H9 (cell line): ENCODE results near the gene KIAA2012. TPM values are rescaled to one million over a fixed set of nuclear protein-coding genes. Genes with fewer than 3 reads are reported as not detected.

Source experiments
- DNase-seq: peaks from one replicate; pipeline ENCODE4 v3.0.0-alpha.2; 2017
- H2AFZ ChIP-seq: one replicate; pipeline ENCODE4 v1.6.1; 2013; ENCODE audit warnings: mild to moderate bottlenecking, low read length, control low read depth, moderate library complexity
- H2AK5ac ChIP-seq: 2 replicates; pipeline ENCODE4 v1.6.1; 2013; ENCODE audit warnings: low read length, control low read depth, mixed read lengths; ENCODE audit not compliant: insufficient read length
- H2BK120ac ChIP-seq: one replicate; pipeline ENCODE4 v1.6.1; 2013; ENCODE audit warnings: low read depth, mild to moderate bottlenecking, low read length, control low read depth, inconsistent platforms; ENCODE audit not compliant: poor library complexity, severe bottlenecking
- H2BK12ac ChIP-seq: 2 replicates; pipeline ENCODE4 v1.6.1; 2013; ENCODE audit warnings: low read length, control low read depth, mixed read lengths, low read depth; ENCODE audit not compliant: insufficient read length
- H2BK15ac ChIP-seq: 2 replicates; pipeline ENCODE4 v1.6.1; 2013; ENCODE audit warnings: low read depth, low read length, control low read depth
- H2BK20ac ChIP-seq: one replicate; pipeline ENCODE4 v1.6.1; 2013; ENCODE audit warnings: low read depth, mild to moderate bottlenecking, low read length, control low read depth, inconsistent platforms; ENCODE audit not compliant: poor library complexity, severe bottlenecking
- H2BK5ac ChIP-seq: 2 replicates; pipeline ENCODE4 v1.6.1; 2013; ENCODE audit warnings: low read length, control low read depth, mixed read lengths; ENCODE audit not compliant: insufficient read length
- H3K14ac ChIP-seq: 2 replicates; pipeline ENCODE4 v1.6.1; 2013; ENCODE audit warnings: low read length, control low read depth; ENCODE audit not compliant: insufficient read depth
- H3K18ac ChIP-seq: 2 replicates; pipeline ENCODE4 v1.6.1; 2013; ENCODE audit warnings: low read depth, mild to moderate bottlenecking, mixed read lengths, low read length, control low read depth; ENCODE audit not compliant: insufficient read length
- H3K23ac ChIP-seq: 2 replicates; pipeline ENCODE4 v1.6.1; 2013; ENCODE audit warnings: low read length, control low read depth, mixed read lengths, low read depth; ENCODE audit not compliant: insufficient read length
- H3K23me2 ChIP-seq: 2 replicates; pipeline ENCODE4 v1.6.1; 2013; ENCODE audit warnings: low read depth, mild to moderate bottlenecking, mixed read lengths, low read length, control low read depth; ENCODE audit not compliant: insufficient read length, poor library complexity, severe bottlenecking
- H3K27ac ChIP-seq: 2 replicates; pipeline ENCODE4 v1.5.1; 2013; ENCODE audit warnings: low read length, control low read depth, mixed read lengths, low read depth; ENCODE audit not compliant: insufficient read length
- H3K27me3 ChIP-seq: 2 replicates; pipeline ENCODE4 v1.6.1; 2013; ENCODE audit warnings: low read length, control low read depth, inconsistent platforms; ENCODE audit not compliant: insufficient read depth
- H3K4ac ChIP-seq: 2 replicates; pipeline ENCODE4 v1.6.1; 2013; ENCODE audit warnings: low read depth, mild to moderate bottlenecking, control low read depth, inconsistent platforms, low read length, moderate library complexity
- H3K4me1 ChIP-seq: 2 replicates; pipeline ENCODE4 v1.6.1; 2013; ENCODE audit warnings: low read length, control low read depth, inconsistent platforms; ENCODE audit not compliant: insufficient read depth
- H3K4me2 ChIP-seq: 2 replicates; pipeline ENCODE4 v1.6.1; 2013; ENCODE audit warnings: low read length, control low read depth, mixed read lengths; ENCODE audit not compliant: insufficient read length, insufficient read depth
- H3K56ac ChIP-seq: 2 replicates; pipeline ENCODE4 v1.6.1; 2013; ENCODE audit warnings: low read depth, mild to moderate bottlenecking, mixed read lengths, low read length, control low read depth; ENCODE audit not compliant: insufficient read length
- H3K79me1 ChIP-seq: 2 replicates; pipeline ENCODE4 v1.6.1; 2013; ENCODE audit warnings: low read depth, mild to moderate bottlenecking, moderate library complexity, low read length, control low read depth, inconsistent platforms; ENCODE audit not compliant: insufficient read depth, poor library complexity, severe bottlenecking
- H3K79me2 ChIP-seq: 2 replicates; pipeline ENCODE4 v1.6.1; 2013; ENCODE audit warnings: low read length, control low read depth, inconsistent platforms; ENCODE audit not compliant: insufficient read depth
- H3K9ac ChIP-seq: 2 replicates; pipeline ENCODE4 v1.6.1; 2013; ENCODE audit warnings: low read length, control low read depth, mixed read lengths; ENCODE audit not compliant: insufficient read length; ENCODE audit errors: extremely low read depth
- H3K9me3 ChIP-seq: one replicate; pipeline ENCODE4 v1.6.1; 2013; ENCODE audit warnings: low read depth, low read length, inconsistent platforms; ENCODE audit not compliant: control insufficient read depth
- H3T11ph ChIP-seq: one replicate; pipeline ENCODE4 v1.6.1; 2013; ENCODE audit warnings: mild to moderate bottlenecking, low read length, control low read depth, inconsistent platforms
- H4K20me1 ChIP-seq: one replicate; pipeline ENCODE4 v1.6.1; 2013; ENCODE audit not compliant: control insufficient read depth, insufficient read length, insufficient read depth
- H4K5ac ChIP-seq: 2 replicates; pipeline ENCODE4 v1.6.1; 2013; ENCODE audit warnings: low read depth, mild to moderate bottlenecking, mixed read lengths, low read length, control low read depth; ENCODE audit not compliant: insufficient read length
- H4K8ac ChIP-seq: replicated peaks from 2 replicates; pipeline ENCODE4 v1.6.1; 2013; ENCODE audit warnings: low read length, control low read depth, mixed read lengths, low read depth; ENCODE audit not compliant: insufficient read length
- H4K91ac ChIP-seq: 2 replicates; pipeline ENCODE4 v1.6.1; 2013; ENCODE audit warnings: low read depth, mild to moderate bottlenecking, moderate library complexity, mixed read lengths, low read length, control low read depth; ENCODE audit not compliant: insufficient read length
- H3K27ac Mint-ChIP-seq, 3 experiments: 2 replicates in 2 of 3; 3 replicates in 1 of 3; pipeline ENCODE4 v1.8.0; 2020 to 2021; ENCODE audit warnings: mixed read lengths in 3 of 3, mild to moderate bottlenecking in 1 of 3, moderate library complexity in 1 of 3
- H3K27me3 Mint-ChIP-seq: 2 replicates; pipeline ENCODE4 v1.8.0; 2021; ENCODE audit warnings: low read depth, mild to moderate bottlenecking, moderate library complexity, mixed read lengths
- H3K36me3 Mint-ChIP-seq, 3 experiments: 2 replicates in 2 of 3; 3 replicates in 1 of 3; pipeline ENCODE4 v1.8.0; 2020 to 2021; ENCODE audit warnings: low read depth in 3 of 3, mixed read lengths in 3 of 3; ENCODE audit not compliant: insufficient read depth in 1 of 3
- H3K4me1 Mint-ChIP-seq, 2 experiments: 2 replicates each; pipeline ENCODE4 v1.8.0; 2020; ENCODE audit warnings: mixed read lengths in 2 of 2
- H3K4me3 Mint-ChIP-seq, 2 experiments: 2 replicates in 1 of 2; 3 replicates in 1 of 2; pipeline ENCODE4 v1.8.0; 2020 to 2021; ENCODE audit warnings: mild to moderate bottlenecking in 2 of 2, mixed read lengths in 2 of 2, moderate library complexity in 1 of 2
- H3K9me3 Mint-ChIP-seq, 2 experiments: 2 replicates in 1 of 2; 3 replicates in 1 of 2; pipeline ENCODE4 v1.8.0; 2020; ENCODE audit warnings: mild to moderate bottlenecking in 2 of 2, mixed read lengths in 2 of 2, moderate library complexity in 1 of 2
- WGBS: extraction: QIAGEN DNeasy Blood & Tissue Kit; methylation state at CpG from one replicate; pipeline ENCODE4 v1.1.7; 2013; ENCODE audit warnings: missing lambda C conversion rate, low lambda C conversion rate, mixed read lengths; ENCODE audit not compliant: insufficient read length; ENCODE audit errors: extremely low coverage; 5-methylcytosine and 5-hydroxymethylcytosine counted together
- total RNA-seq: library from RNA; stranded (reverse); gene quantifications from 2 replicates; pipeline ENCODE4 v1.2.1, GENCODE V29; 2021
- TF ChIP-seq, protein P1 (sequence below): fragments of 200-600 bp; sonication (generic); conservative IDR thresholded peaks from 3 replicates; pipeline ENCODE4 v1.8.0; 2021; ENCODE audit warnings: antibody characterized with exemption, mild to moderate bottlenecking

KIAA2012 gene
- total RNA-seq, 1 experiment from 2014 or later, result not detected

DNA sequence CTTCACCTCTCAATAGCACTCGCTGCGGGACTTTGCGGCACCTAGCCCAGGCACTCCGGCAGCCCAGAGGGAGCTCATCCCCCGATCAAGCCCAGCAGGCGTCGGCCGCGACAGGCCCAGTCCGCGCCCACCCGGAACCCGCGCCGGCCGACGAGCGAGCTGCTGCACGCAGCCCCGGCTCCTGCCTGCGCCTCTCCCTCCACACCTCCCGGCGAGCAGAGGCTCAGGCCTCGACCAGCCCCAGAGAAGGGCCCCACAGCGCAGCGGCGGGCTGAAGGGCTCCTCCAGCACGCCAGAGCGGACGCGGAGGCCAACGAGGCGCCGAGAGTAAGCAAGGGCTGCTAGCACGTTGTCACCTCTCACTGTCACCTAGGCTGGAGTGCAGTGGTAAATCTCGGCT, 63.5 kb downstream of the KIAA2012 start:
- no peak overlapping the region for H3T11ph ChIP-seq
- no peaks in the 10 kb centered on the region for H3K27me3 ChIP-seq
- Mint-ChIP-seq H3K9me3 (no peaks in the 10 kb centered on the region), H3K27me3 (no peaks in the 10 kb centered on the region; the same call in 1 of the 2 replicates), H3K36me3 (no peaks in the 10 kb centered on the region), H3K4me3 (no peak overlapping the region), H3K27ac (peak overlapping the region in 1 of 3 experiments; percentile 27; a peak in 1 of 7 replicates), H3K4me1 (peaks cover 12 to 18% of the 10 kb centered on the region in 2 experiments)
- H3K4ac ChIP-seq, result no peak overlapping the region
- no peak overlapping the region for H2AK5ac ChIP-seq
- H3K14ac ChIP-seq, result no peak overlapping the region
- no peak overlapping the region for H3K23ac ChIP-seq
- no peak overlapping the region for H4K91ac ChIP-seq
- H3K23me2 ChIP-seq, result no peaks in the 10 kb centered on the region
- H3K4me1 ChIP-seq, result peaks cover 3% of the 10 kb centered on the region; the same call in 1 of the 2 replicates
- no peak overlapping the region for H4K8ac ChIP-seq
- no peak overlapping the region for H2AFZ ChIP-seq
- H2BK5ac ChIP-seq, result no peak overlapping the region
- H2BK15ac ChIP-seq, result no peak overlapping the region
- H3K79me1 ChIP-seq, result no peaks in the 10 kb centered on the region
- no peak overlapping the region for H4K5ac ChIP-seq
- DNase-seq, result peak; percentile 38
- no peak overlapping the region for H2BK120ac ChIP-seq
- no peaks in the 10 kb centered on the region for H3K9me3 ChIP-seq
- H4K20me1 ChIP-seq, result no peaks in the 10 kb centered on the region
- no peak overlapping the region for H3K4me2 ChIP-seq
- TF ChIP-seq, protein P1, sequence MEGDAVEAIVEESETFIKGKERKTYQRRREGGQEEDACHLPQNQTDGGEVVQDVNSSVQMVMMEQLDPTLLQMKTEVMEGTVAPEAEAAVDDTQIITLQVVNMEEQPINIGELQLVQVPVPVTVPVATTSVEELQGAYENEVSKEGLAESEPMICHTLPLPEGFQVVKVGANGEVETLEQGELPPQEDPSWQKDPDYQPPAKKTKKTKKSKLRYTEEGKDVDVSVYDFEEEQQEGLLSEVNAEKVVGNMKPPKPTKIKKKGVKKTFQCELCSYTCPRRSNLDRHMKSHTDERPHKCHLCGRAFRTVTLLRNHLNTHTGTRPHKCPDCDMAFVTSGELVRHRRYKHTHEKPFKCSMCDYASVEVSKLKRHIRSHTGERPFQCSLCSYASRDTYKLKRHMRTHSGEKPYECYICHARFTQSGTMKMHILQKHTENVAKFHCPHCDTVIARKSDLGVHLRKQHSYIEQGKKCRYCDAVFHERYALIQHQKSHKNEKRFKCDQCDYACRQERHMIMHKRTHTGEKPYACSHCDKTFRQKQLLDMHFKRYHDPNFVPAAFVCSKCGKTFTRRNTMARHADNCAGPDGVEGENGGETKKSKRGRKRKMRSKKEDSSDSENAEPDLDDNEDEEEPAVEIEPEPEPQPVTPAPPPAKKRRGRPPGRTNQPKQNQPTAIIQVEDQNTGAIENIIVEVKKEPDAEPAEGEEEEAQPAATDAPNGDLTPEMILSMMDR, result no peak
- no peaks in the 10 kb centered on the region for H3K79me2 ChIP-seq
- H3K27ac ChIP-seq, result no peak overlapping the region
- no peak overlapping the region for H2BK12ac ChIP-seq
- no peak overlapping the region for H3K18ac ChIP-seq
- no peak overlapping the region for H3K9ac ChIP-seq
- WGBS, result no CpG with 5 or more reads among the region's 36 CpGs
- no peak overlapping the region for H2BK20ac ChIP-seq
- no peak overlapping the region for H3K56ac ChIP-seq
